ENCODE measurements around the gene URM1. TPM values are rescaled to one million over a fixed set of nuclear protein-coding genes. Genes with fewer than 3 reads are reported as not detected.

URM1 gene
- total and polyA plus RNA-seq, 5 experiments from 2014 or later = 44.5 to 66.4 (median 49.3) TPM

DNA sequence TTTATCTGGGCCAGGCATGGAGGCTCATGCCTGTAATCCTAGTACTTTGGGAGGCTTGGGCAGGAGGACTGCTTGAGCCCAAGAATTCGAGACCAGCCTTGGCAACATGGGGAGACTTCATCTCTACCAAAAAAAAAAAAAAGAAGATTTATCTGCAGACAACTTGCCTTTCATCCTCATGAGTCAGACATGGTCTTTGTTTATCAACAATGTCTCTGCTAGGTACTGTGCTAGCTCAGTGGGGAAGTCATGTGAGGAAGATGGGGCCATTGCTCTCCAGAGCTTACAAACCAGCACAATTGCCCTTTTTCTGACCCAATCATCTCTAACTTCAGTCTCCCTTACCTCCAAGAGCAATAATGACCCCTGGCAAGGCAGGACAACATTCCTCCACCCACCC lies 1.6 kb downstream of the URM1 start:
- DNase-seq (no peak), ATAC-seq (no peak)
- peaks cover 19 to 43% (median 36%) of the 10 kb centered on the region in 4 donors for H3K4me1 Mint-ChIP-seq
- H3K4me3 Mint-ChIP-seq = peak overlapping the region; percentile 89 to 99 (median 97)
- peaks cover 0 to 29% (median 3%) of the 10 kb centered on the region in 3 donors for H3K36me3 Mint-ChIP-seq
- POLR2A ChIA-PET = interaction anchor here (1.8 kb wide), 1 partner anchor 11 kb away, joined by 5 read pairs; no protein-coding TSS in a partner anchor
- peak overlapping the region in 8 of 10 donors; percentile 9 to 99 (median 97) for H3K27ac Mint-ChIP-seq
- no peaks in the 10 kb centered on the region for H3K27me3 Mint-ChIP-seq
- H3K9me3 Mint-ChIP-seq = no peaks in the 10 kb centered on the region

DNA sequence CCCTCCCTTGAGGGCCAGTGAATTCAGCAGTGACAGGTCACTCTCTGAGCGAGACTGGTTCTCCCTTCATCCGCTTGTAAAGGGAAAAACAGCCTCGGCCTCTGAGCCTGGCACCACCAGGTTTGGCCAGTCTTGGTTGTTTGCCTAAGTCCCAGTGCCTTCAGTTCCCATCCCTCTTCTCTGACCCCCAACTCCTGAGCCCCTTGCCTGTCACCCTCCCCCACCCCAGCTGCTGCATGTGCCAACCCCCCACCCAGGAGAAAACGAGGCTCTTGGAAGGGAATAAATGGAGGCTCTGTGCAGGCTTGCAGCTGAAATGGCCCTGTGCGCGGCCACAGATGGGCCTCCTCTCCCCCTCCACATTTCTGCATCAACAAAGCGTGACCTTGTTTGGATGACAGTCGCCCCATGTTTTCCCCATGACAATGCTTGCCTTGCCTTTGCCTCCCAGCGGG lies 3.1 kb downstream of the URM1 start:
- Mint-ChIP-seq H3K27ac (no peak overlapping the region), H3K4me3 (peak overlapping the region in 1 of 10 donors; percentile 14), H3K9me3 (no peaks in the 10 kb centered on the region), H3K36me3 (peaks cover 0 to 41% (median 9%) of the 10 kb centered on the region in 3 donors), H3K27me3 (no peaks in the 10 kb centered on the region), H3K4me1 (peaks cover 19 to 48% (median 36%) of the 10 kb centered on the region in 4 donors)
- no peak for DNase-seq
- POLR2A ChIA-PET = no interaction called here
- ATAC-seq = no peak

DNA sequence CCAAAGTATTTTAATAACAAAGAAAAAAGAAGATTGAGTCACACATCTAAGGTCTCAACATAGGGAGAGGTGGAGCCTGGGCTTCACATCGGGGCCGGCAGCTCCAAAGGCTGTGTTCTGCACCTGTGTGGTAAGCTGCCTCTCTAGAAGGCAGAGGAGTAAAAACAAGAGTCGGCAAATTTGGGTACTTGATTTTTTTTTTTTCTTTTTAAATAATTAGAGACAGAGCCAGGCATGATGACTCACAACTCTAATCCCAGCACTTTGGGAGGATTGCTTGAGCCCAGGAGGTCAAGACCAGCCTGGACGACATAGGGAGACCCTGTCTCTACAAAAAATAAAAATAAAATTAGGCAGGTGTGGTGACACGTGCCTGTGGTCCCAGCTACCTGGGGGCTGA lies 4.7 kb downstream of the URM1 start:
- H3K27ac Mint-ChIP-seq = no peak overlapping the region
- no peaks in the 10 kb centered on the region for H3K9me3 Mint-ChIP-seq
- ATAC-seq (no peak), DNase-seq (no peak)
- H3K27me3 Mint-ChIP-seq = no peaks in the 10 kb centered on the region
- H3K36me3 Mint-ChIP-seq = peaks cover 0 to 53% (median 9%) of the 10 kb centered on the region in 3 donors
- POLR2A ChIA-PET = no interaction called here
- H3K4me1 Mint-ChIP-seq = peaks cover 13 to 39% (median 27%) of the 10 kb centered on the region in 4 donors
- no peak overlapping the region for H3K4me3 Mint-ChIP-seq

GRCh38 chr9:128382261-128382660 lies 11.1 kb downstream of the URM1 start:
- Mint-ChIP-seq H3K27me3 (no peaks in the 10 kb centered on the region), H3K27ac (no peak overlapping the region), H3K9me3 (no peaks in the 10 kb centered on the region), H3K36me3 (peaks cover 0 to 58% (median 16%) of the 10 kb centered on the region in 3 donors), H3K4me3 (no peak overlapping the region), H3K4me1 (peaks cover 0 to 8% (median 4%) of the 10 kb centered on the region in 4 donors)
- no peak for ATAC-seq
- no peak for DNase-seq
- POLR2A ChIA-PET = no interaction called here

DNA sequence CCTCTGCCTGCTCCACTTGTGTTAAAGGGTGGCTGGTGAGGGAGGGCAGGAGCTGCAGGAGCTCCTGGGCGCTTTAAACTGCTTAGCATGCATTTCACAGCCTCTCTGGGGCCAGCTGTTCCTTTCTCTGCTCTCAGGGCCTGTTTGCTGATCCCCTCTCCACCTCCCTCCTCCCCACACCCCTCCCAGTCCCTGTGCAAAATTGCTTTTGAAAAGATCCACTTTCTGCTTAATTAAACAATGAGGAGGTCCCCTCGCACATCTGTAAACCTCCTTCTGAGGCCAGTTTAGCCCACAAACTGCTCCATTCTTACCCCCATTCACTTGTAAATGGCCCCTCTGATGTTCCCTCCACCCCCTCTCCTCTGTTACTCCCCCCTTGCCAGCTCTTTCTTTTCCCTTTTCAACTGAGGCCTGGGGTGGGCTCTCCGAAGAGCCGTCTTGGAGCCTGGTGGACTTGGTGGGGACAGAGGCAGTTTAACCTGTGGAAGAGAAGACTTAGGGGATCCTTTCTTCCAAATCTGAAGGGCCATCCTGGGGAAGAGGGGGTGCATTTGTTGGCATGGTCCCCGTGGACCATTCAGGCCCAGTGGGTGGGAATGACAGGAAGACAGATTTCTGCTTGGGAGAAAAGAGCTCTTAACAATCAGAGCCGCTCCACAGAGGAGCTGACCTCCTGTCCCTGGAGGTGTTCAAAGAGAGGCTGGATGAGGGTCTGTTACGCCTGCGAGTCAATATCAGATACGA lies 12.0 kb downstream of the URM1 start:
- Mint-ChIP-seq H3K36me3 (peaks cover 0 to 62% (median 20%) of the 10 kb centered on the region in 3 donors), H3K4me3 (no peak overlapping the region), H3K27me3 (no peaks in the 10 kb centered on the region), H3K27ac (no peak overlapping the region), H3K4me1 (peaks cover 0 to 8% (median 3%) of the 10 kb centered on the region in 4 donors), H3K9me3 (no peaks in the 10 kb centered on the region)
- POLR2A ChIA-PET = interaction anchor here (1.8 kb wide), 1 partner anchor 11 kb away, joined by 5 read pairs; the partner anchor contains the start of gene URM1
- no peak for ATAC-seq
- DNase-seq = no peak

- ATAC-seq (no peak), DNase-seq (no peak)
- Mint-ChIP-seq H3K36me3 (peaks cover 0 to 62% (median 16%) of the 10 kb centered on the region in 3 donors), H3K4me3 (no peak overlapping the region), H3K27ac (no peak overlapping the region), H3K4me1 (peaks cover 0 to 8% (median 2%) of the 10 kb centered on the region in 4 donors), H3K9me3 (no peaks in the 10 kb centered on the region), H3K27me3 (no peaks in the 10 kb centered on the region)
- POLR2A ChIA-PET = interaction anchor here (1.8 kb wide), 1 partner anchor 12 kb away, joined by 5 read pairs; the partner anchor contains the start of gene URM1
Measured at GRCh38 chr9:128383791-128384190, 12.6 kb downstream of the URM1 start.

DNA sequence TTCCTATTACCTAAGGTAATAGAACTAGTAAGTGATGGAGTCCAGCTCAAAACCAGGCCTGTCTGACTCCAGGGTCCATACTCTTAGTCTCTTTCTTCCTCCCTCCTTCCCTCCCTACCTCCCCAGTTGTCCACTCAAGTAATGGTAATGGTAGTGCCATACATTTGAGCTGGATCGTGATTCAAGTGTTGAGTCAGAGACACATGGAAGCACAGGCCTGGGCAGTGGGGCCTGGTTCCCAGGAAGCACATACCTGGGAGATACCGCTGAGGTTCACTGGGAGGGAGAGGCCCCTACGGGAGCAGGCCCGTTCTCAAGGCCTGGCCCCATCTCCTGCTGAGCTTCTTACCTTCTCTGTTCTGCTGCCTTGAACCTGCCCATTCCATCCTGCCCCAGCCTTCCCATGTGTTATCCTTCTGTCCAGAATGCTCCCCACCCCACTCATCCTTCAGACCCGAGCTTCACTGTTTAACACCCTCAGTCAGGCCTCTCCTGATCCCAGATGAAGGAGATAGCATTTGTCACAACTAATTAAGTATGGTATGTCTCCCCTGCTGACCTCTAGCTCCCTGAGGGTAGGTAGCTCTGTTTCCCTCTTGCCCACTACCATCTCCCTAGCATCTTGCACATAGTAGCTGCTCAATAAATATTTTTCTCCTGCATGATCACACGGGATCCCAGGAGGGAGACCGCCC lies 13.8 kb downstream of the URM1 start:
- no peak for DNase-seq
- H3K9me3 Mint-ChIP-seq = no peaks in the 10 kb centered on the region
- H3K4me1 Mint-ChIP-seq = peaks cover 0 to 8% (median 2%) of the 10 kb centered on the region in 4 donors
- H3K4me3 Mint-ChIP-seq = no peak overlapping the region
- H3K36me3 Mint-ChIP-seq = peaks cover 0 to 63% (median 14%) of the 10 kb centered on the region in 3 donors
- ATAC-seq = no peak
- H3K27ac Mint-ChIP-seq = peak overlapping the region in 2 of 10 donors; percentile 52 to 57
- no peaks in the 10 kb centered on the region for H3K27me3 Mint-ChIP-seq
- POLR2A ChIA-PET = interaction anchor here (0.6 to 1.8 kb wide), 2 partner anchors 13 to 1110 kb away, joined by 5 to 6 read pairs; partner anchors contain the start of gene URM1

DNA sequence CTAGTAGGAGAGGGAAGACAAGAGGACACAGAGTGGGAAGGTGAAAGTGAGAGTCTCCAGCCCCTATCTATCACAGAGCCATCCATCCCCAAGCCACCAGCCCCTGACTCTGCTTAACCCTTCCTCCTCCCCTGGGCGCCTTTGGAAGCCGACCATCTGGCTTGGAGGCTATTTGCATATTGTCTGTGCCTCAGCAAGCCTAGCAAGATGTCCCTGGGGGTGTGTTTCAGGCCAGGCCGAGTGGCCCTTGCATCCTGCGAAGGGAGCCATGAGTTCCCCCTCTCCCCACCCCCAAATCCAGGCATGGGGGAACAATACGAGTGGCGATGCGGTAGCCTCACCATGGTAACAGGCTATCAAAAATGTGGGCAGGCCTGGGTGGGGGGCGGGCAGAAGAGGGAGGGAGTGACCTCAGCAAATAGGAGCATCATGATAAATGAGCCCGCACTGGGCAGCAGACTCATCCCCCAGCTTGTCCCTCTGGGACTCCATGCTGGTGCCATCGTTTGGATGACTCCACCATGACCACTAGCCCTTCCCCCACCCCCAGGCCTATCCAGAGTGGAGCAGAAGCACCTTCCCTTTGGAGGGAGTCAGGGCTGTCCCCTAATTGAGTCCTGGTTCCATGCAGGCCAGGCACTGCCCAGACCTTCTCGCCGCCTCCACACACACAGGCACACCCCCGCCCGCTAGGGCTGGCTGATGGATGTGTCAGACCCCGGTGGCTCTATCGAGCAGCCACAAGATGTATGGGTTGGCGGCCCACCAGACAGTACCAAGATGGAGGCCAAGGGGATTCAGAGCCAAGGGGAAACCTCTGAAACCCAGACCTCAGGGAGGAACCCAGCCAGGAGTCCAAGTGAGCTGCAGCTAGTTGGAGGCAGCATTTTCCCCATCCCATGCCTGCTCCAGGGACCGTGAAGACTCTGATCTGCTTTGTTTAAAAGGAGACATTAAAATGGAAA lies 14.6 kb downstream of the URM1 start:
- Mint-ChIP-seq H3K4me3 (no peak overlapping the region), H3K9me3 (no peaks in the 10 kb centered on the region), H3K36me3 (peaks cover 0 to 58% (median 14%) of the 10 kb centered on the region in 3 donors), H3K27ac (peak overlapping the region in 2 of 10 donors; percentile 33 to 57), H3K27me3 (no peaks in the 10 kb centered on the region), H3K4me1 (peaks cover 0 to 8% (median 2%) of the 10 kb centered on the region in 4 donors)
- DNase-seq (no peak), ATAC-seq (no peak)
- POLR2A ChIA-PET = no interaction called here

GRCh38 chr9:128388150-128388549 lies 17.0 kb downstream of the URM1 start:
- DNase-seq (no peak), ATAC-seq (no peak)
- peaks cover 0 to 61% (median 26%) of the 10 kb centered on the region in 3 donors for H3K36me3 Mint-ChIP-seq
- POLR2A ChIA-PET = no interaction called here
- H3K27ac Mint-ChIP-seq = no peak overlapping the region
- H3K4me1 Mint-ChIP-seq = peaks cover 0 to 6% (median 0%) of the 10 kb centered on the region in 4 donors
- no peaks in the 10 kb centered on the region for H3K27me3 Mint-ChIP-seq
- H3K9me3 Mint-ChIP-seq = no peaks in the 10 kb centered on the region
- H3K4me3 Mint-ChIP-seq = no peak overlapping the region

- Mint-ChIP-seq H3K9me3 (no peaks in the 10 kb centered on the region), H3K27me3 (no peaks in the 10 kb centered on the region), H3K4me1 (peaks cover 0 to 6% (median 0%) of the 10 kb centered on the region in 4 donors), H3K36me3 (peaks cover 0 to 65% (median 24%) of the 10 kb centered on the region in 3 donors), H3K4me3 (no peak overlapping the region), H3K27ac (no peak overlapping the region)
- DNase-seq = no peak
- ATAC-seq = no peak
- POLR2A ChIA-PET = no interaction called here
Measured at GRCh38 chr9:128389395-128390149, 18.4 kb downstream of the URM1 start.

DNA sequence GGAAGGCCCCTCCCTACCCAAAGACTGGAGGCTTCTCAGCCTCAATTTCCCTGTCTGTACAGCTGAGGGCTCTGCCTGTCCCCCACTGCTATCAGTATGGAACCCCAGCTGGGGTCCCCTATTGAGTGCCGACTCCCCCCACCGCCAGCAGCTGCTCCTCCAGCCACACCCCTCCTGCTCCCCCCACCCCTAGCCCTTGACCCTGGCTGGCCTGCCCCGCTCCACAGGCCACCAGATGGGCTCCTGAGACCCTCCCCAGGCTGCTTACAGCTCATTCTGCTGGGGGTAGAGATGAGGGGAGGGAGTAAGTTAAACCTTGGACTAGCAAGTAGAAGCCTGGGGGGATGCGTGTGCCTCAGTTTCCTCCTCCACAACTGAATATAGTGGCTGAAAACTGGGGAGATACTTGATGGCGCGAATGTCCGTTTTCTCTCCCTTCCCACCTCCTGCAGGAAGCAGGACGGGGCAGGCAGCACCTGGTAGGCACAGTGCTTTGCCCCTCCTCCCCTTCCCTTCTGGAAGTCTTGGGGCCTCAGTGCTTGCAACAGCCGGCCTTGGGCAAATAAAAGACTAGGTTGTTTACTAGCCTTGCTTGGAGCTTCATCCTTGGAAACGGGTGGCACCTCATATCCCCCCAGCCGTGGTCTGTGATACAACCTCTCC lies 19.1 kb downstream of the URM1 start:
- H3K36me3 Mint-ChIP-seq = peaks cover 0 to 58% (median 19%) of the 10 kb centered on the region in 3 donors
- POLR2A ChIA-PET = interaction anchor here (0.9 kb wide), 1 partner anchor 19 kb away, joined by 3 read pairs; the partner anchor contains the start of gene URM1
- no peak for ATAC-seq

More for the DNA sequence above, 19.1 kb downstream of the URM1 start:
- Mint-ChIP-seq H3K4me3 (no peak overlapping the region), H3K27ac (no peak overlapping the region), H3K9me3 (no peaks in the 10 kb centered on the region), H3K27me3 (no peaks in the 10 kb centered on the region), H3K4me1 (peaks cover 0 to 3% (median 0%) of the 10 kb centered on the region in 4 donors)
- no peak for DNase-seq

Measured in naive thymus-derived CD8-positive, alpha-beta T cell (primary cell).